ENCODE measurements around the gene PRSS48.
A peak's percentile ranks its signal among the peaks of the same experiment; 100 is the strongest.

PRSS48 gene

DNA sequence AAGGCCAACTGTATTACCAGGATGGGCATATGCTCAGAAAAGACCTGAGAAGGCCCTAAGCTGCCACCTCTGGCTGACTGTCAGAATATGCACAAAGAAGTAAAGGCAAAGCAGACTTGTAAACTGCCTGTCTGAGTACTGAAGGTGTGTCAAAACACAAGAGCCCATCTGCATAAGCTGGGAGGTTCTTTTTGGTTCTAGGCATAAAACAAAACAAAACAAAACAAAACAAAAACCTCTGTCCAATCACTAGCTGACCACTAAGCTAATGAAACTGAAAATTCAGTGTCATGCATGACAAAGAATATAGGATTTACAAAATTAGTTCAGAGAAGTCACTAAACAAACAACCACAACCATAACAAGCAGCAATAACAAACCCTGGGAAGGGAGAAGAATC lies 27.8 kb downstream of the PRSS48 start:
- TF ChIP-seq, protein P1, sequence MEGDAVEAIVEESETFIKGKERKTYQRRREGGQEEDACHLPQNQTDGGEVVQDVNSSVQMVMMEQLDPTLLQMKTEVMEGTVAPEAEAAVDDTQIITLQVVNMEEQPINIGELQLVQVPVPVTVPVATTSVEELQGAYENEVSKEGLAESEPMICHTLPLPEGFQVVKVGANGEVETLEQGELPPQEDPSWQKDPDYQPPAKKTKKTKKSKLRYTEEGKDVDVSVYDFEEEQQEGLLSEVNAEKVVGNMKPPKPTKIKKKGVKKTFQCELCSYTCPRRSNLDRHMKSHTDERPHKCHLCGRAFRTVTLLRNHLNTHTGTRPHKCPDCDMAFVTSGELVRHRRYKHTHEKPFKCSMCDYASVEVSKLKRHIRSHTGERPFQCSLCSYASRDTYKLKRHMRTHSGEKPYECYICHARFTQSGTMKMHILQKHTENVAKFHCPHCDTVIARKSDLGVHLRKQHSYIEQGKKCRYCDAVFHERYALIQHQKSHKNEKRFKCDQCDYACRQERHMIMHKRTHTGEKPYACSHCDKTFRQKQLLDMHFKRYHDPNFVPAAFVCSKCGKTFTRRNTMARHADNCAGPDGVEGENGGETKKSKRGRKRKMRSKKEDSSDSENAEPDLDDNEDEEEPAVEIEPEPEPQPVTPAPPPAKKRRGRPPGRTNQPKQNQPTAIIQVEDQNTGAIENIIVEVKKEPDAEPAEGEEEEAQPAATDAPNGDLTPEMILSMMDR (conservative IDR thresholded peaks at IDR 0.05; ENCODE audit: low read length): no peak
- DNase-seq (ENCODE audit: low read depth): no peak
- no peak overlapping the region for H3K4me3 ChIP-seq (ENCODE audit: low read length)

DNA sequence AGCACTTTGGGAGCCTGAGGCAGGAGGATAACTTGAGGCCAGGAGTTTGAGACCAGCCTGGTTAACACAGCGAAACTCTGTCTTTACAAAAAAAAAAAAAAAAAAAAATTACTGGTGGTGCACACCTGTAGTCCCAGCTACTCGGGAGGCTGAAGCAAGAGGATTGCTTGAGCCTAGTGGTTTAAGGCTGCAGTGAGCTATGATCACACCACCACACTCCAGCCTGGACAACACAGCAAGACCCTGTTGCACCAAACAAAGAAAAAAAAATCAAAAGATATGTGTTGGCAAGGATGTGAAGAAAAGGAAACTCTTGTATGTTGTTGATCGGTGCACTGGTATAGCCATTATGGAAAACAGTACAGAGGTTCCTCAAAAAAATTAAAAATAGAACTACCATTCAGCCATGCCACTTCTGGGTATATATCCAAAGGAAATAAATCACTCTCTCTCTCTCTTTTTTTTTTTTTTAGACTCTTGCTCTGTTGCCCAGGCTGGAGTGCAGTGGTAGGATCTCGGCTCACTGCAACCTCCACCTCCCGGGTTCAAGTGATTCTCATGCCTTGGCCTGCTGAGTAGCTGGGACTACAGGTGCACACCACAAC lies 33.3 kb downstream of the PRSS48 start:
- H3K4me3 ChIP-seq (ENCODE audit: low read length): no peak overlapping the region
- TF ChIP-seq, protein P1 (conservative IDR thresholded peaks at IDR 0.05; ENCODE audit: low read length): no peak
- DNase-seq (ENCODE audit: low read depth): no peak

DNA sequence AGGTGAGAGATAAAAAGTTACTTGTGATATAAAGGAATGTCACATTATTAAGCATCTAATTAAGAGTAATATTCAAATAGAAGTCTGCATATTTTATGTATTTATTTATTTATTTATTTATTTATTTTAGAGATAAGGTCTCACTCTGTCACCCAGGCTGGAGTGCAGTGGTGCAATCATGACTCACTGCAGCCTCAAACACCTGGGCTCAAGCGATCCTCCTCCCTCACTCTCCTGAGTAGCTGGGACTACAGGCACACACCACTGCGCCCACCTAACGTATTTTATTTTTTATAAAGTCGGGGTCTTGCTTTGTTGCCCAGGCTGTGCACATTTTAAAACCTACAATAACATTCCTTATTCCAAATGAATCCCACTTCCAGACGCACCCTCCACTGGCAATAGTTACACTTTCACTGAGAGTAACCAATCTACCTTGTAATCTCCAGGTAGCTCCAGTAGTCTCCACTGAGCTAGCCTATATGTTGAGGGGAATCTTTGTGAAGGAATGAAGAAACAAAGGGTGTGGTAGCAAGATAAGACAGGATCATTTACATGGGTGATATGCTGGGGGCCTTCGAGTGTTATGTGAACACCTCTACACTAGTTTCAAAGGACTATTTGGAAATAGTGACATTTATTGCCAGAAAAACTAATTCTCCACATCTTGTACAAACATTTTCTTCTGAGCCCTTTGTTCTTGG lies 36.5 kb downstream of the PRSS48 start:
- no peak overlapping the region for H3K4me3 ChIP-seq (ENCODE audit: low read length)
- TF ChIP-seq, protein P1 (conservative IDR thresholded peaks at IDR 0.05; ENCODE audit: low read length): no peak
- DNase-seq (ENCODE audit: low read depth): no peak

DNA sequence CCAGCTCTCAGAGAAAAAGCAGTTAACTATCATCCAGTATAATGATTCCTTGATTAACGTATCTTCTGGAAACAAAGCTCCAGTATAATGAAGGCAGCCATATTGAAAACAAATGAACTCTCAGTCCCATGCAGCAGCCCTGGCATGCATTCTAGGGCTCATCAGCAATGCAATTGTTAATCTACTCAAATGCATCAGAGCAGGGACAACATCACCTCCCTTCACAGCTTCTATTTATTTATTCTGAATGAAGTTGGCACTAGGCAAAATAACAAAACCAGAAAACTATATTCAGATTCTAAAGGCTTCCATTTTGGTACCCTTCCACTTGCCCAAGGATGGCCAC lies 37.0 kb downstream of the PRSS48 start:
- TF ChIP-seq, protein P1 (conservative IDR thresholded peaks at IDR 0.05; ENCODE audit: low read length): no peak
- no peak overlapping the region for H3K4me3 ChIP-seq (ENCODE audit: low read length)
- no peak for DNase-seq (ENCODE audit: low read depth)

DNA sequence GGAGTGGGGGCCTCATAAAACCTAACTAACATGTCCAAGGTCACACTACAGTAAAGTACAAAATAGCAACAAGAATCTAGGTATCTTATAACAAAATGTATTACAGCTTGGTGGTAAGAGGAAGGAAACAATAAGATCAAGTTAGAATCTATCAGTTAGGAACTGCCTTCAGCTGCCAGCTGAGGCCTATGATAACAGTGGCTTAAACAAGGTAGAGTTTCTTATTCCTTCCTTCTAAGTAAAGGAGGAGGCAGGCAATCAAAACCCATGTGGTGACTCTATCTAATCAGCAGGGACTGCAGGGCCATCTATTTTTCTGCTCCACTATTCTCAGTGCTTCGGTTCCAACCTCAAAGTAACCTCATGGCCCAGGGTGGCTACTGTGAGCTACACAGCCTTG lies 37.5 kb downstream of the PRSS48 start:
- DNase-seq (ENCODE audit: low read depth): no peak
- TF ChIP-seq, protein P1 (conservative IDR thresholded peaks at IDR 0.05; ENCODE audit: low read length): no peak
- H3K4me3 ChIP-seq (ENCODE audit: low read length): no peak overlapping the region

DNA sequence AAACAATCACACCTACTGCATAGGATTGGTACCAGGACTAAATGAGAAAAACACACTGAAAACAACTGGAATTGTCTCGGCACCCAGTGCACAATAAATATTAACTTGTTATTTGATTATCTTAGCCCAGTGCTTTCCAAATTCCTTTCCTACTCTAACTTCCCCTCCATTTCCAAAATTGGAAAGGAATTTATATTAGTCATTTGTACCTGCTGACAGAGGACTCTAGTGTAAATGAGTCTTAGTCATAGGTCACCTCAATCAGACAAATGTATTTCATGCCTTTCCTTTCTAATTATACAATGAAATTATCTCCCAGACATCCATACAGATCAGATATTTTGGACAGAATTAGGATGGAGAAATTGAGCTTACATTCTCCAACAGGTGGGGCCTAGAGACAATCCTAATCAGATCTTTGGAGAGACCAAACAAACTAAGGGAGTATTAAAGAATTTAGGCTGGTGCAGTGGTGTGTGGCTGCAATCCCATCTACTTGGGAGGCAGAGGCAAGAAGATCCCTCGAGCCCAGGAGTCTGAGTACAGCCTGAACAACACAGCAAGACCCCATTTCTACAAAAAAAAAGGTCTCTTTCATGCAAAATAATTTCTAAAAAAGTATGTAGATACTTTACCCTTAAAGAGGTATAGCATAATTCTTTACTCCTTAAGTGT lies 38.4 kb downstream of the PRSS48 start:
- H3K4me3 ChIP-seq (ENCODE audit: low read length): no peak overlapping the region
- peak; percentile 8 for DNase-seq (ENCODE audit: low read depth)
- TF ChIP-seq, protein P1 (conservative IDR thresholded peaks at IDR 0.05; ENCODE audit: low read length): no peak

DNA sequence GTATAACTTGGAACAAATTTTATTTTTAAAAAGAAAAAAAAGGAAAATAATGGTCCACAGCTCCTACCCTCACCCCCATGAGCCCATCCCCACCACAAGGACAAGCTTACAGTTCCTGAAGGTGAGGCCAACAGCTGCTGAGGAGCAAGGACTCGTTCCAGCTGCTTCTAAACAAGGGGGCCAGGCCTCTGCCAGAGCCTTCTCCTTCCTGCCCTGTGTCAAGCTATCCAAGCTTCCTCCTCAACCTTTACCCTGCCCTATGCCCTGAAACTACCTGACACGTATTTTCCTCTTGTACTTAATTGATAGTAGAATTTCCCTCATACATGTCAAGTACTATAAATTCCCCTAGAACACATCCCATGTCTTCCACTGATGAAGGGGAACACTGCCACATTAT lies 39.7 kb downstream of the PRSS48 start:
- no peak for DNase-seq (ENCODE audit: low read depth)

More for the DNA sequence above, 39.7 kb downstream of the PRSS48 start:
- TF ChIP-seq, protein P1 (conservative IDR thresholded peaks at IDR 0.05; ENCODE audit: low read length): no peak
- H3K4me3 ChIP-seq (ENCODE audit: low read length): no peak overlapping the region

Data from AG10803 (cell line).